ENCODE data around the gene PDLIM4. TPM values are rescaled to one million over a fixed set of nuclear protein-coding genes. Genes with fewer than 3 reads are reported as not detected.

Gene PDLIM4
- polyA plus RNA-seq, 2 of the 4 experiments (the other 2 are of a cell fraction) = 0.09 TPM; not detected in 1

- ChIA-PET POLR2A (no interaction called here), CTCF (interaction anchor here (1.2 to 4.8 kb wide), 4 partner anchors 15 to 188 kb away, joined by 3 to 42 read pairs (median 6); no protein-coding TSS in a partner anchor)
- ATAC-seq = no peak
- DNase-seq (ENCODE audit: low read depth in 1 of 2, low spot score in 1 of 2) = no peak
- no peak overlapping the region for H3K4me2 ChIP-seq
- WGBS (ENCODE audit: missing lambda C conversion rate) = 69% methylated on average over 8 of the region's 8 CpGs
- no peak overlapping the region for H3K4me3 ChIP-seq
- H3K4me1 ChIP-seq = peaks cover 8% of the 10 kb centered on the region; the same call in 2 of the 3 replicates
- no peak for FAIRE-seq
- H3K27ac ChIP-seq = no peak overlapping the region
- TF ChIP-seq FOSL2 (IDR thresholded peaks at IDR 0.05) (no peak), FOSL2 (CRISPR knock-in tag; IDR thresholded peaks at IDR 0.05) (no peak), FOXS1 (CRISPR knock-in tag; IDR thresholded peaks at IDR 0.05) (no peak), PBX3 (IDR thresholded peaks at IDR 0.05) (no peak), NR3C1 (IDR thresholded peaks at IDR 0.05) (no peak), PHF8 (IDR thresholded peaks at IDR 0.05; ENCODE audit: borderline replicate concordance, low read depth) (no peak), HOXB5 (CRISPR knock-in tag; IDR thresholded peaks at IDR 0.05) (no peak), RNF2 (IDR thresholded peaks at IDR 0.05; ENCODE audit: borderline replicate concordance, low read depth) (no peak), HOXA7 (CRISPR knock-in tag; IDR thresholded peaks at IDR 0.05) (no peak), FOSB (CRISPR knock-in tag; IDR thresholded peaks at IDR 0.05) (no peak), CHD4 (IDR thresholded peaks at IDR 0.05; ENCODE audit: borderline replicate concordance) (no peak), ESRRA (IDR thresholded peaks at IDR 0.05; ENCODE audit: borderline replicate concordance, low read length) (no peak), CBX8 (IDR thresholded peaks at IDR 0.05) (no peak), JUN (IDR thresholded peaks at IDR 0.05) (no peak), GATA3 (IDR thresholded peaks at IDR 0.05; ENCODE audit: borderline replicate concordance) (no peak), KDM1A (IDR thresholded peaks at IDR 0.05; ENCODE audit: low read depth) (no peak), RFX5 (IDR thresholded peaks at IDR 0.05) (no peak), NFE2L2 (conservative IDR thresholded peaks at IDR 0.05; ENCODE audit: low read length) (no peak), EHF (CRISPR knock-in tag; IDR thresholded peaks at IDR 0.05) (no peak)
- TF ChIP-seq, protein P1, sequence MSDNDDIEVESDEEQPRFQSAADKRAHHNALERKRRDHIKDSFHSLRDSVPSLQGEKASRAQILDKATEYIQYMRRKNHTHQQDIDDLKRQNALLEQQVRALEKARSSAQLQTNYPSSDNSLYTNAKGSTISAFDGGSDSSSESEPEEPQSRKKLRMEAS (IDR thresholded peaks at IDR 0.05) = no peak
- no peaks in the 10 kb centered on the region for H3K9me3 ChIP-seq
Measured at GRCh38 chr5:132253452-132254320, 3.8 kb upstream of the PDLIM4 start.

GRCh38 chr5:132254321-132254977, 3.0 kb upstream of the PDLIM4 start:
- TF ChIP-seq EHMT2 (IDR thresholded peaks at IDR 0.05; ENCODE audit: low read depth) = no peak
- TF ChIP-seq JUNB (IDR thresholded peaks at IDR 0.05) = no peak
- no peak for TF ChIP-seq HEYL (CRISPR knock-in tag; IDR thresholded peaks at IDR 0.05)
- TF ChIP-seq EHF (CRISPR knock-in tag; IDR thresholded peaks at IDR 0.05) = no peak
- TF ChIP-seq MAFK (IDR thresholded peaks at IDR 0.05; ENCODE audit: partially characterized antibody) = no peak
- TF ChIP-seq, protein P1 (IDR thresholded peaks at IDR 0.05) = no peak
- no peak for TF ChIP-seq GATA3 (IDR thresholded peaks at IDR 0.05; ENCODE audit: borderline replicate concordance)
- TF ChIP-seq RARB (CRISPR knock-in tag; IDR thresholded peaks at IDR 0.05) = no peak
- TF ChIP-seq FOSB (CRISPR knock-in tag; IDR thresholded peaks at IDR 0.05) = no peak
- CTCF ChIA-PET = interaction anchor here (1.2 to 3.0 kb wide), 5 partner anchors 10 to 189 kb away, joined by 3 to 13 read pairs (median 5); no protein-coding TSS in a partner anchor
- DNase-seq (ENCODE audit: low read depth in 1 of 2, low spot score in 1 of 2) (no peak), ATAC-seq (no peak), FAIRE-seq (no peak)
- Histone ChIP-seq H3K4me3 (no peak overlapping the region), H3K9me3 (no peaks in the 10 kb centered on the region), H3K27ac (no peak overlapping the region), H3K4me1 (peaks cover 8% of the 10 kb centered on the region; the same call in 2 of the 3 replicates), H3K4me2 (no peak overlapping the region)
- POLR2A ChIA-PET = no interaction called here
- WGBS (ENCODE audit: missing lambda C conversion rate) = 51% methylated on average over 6 of the region's 7 CpGs

Measured in A549 (cell line).